Spleen (tissue), 7 donors: ENCODE results near the gene MZT1.

ENCODE experiments used
- CTCF ChIP-seq, 11 experiments: fragments of 200-600 bp in 7 of 11; fragments of 450-650 bp in 4 of 11; sonication (generic) in 4 of 11; IDR thresholded peaks in 8 of 11; conservative IDR thresholded peaks in 3 of 11; 1 replicate in 7 of 11; 2 replicates in 4 of 11; pipeline versions ENCODE4 v1.4.0 to v1.8.0; 2016 to 2021; ENCODE audit warnings: antibody characterized with exemption in 11 of 11, inconsistent platforms in 4 of 11, mild to moderate bottlenecking in 1 of 11
- POLR2A ChIP-seq, 3 donors: fragments of 450-650 bp; IDR thresholded peaks; one replicate each; pipeline ENCODE4 v1.5.1; 2017; ENCODE audit warnings: antibody characterized with exemption in 3 of 3, mild to moderate bottlenecking in 1 of 3
- POLR2AphosphoS5 ChIP-seq, 3 donors: sonication (generic); formaldehyde crosslinking; IDR thresholded peaks; one replicate each; pipeline ENCODE4 v1.5.1; 2017; ENCODE audit warnings: antibody characterized with exemption in 3 of 3
- donor health status: DM: no; HTN: no; CAD: no; lungs with moderate emphysema.
- donor health status: DM: no; HTN: no; CAD: no.
- donor health status: DM: no; HTN: no; CAD: no.

GRCh38 chr13:72737033-72737432 lies 9.6 kb upstream of the MZT1 start:
- TF ChIP-seq POLR2A (IDR thresholded peaks at IDR 0.05) (no peak), CTCF (IDR thresholded peaks at IDR 0.05 in 8 of 11, conservative IDR thresholded peaks at IDR 0.05 in 3 of 11) (no peak), POLR2AphosphoS5 (IDR thresholded peaks at IDR 0.05) (no peak)
